Loucy (cell line): Measurements from ENCODE around the gene B3GALNT1.

Experiments
- EZH2phosphoT487 ChIP-seq: fragments of 200-600 bp; IDR thresholded peaks from 2 replicates; pipeline ENCODE4 v1.6.1; 2018; ENCODE audit warnings: antibody characterized with exemption, mild to moderate bottlenecking, moderate library complexity, borderline replicate concordance
- TF ChIP-seq, protein P1 (sequence below): fragments of 200-600 bp; sonication (generic); conservative IDR thresholded peaks from 2 replicates; pipeline ENCODE4 v1.5.1; 2014; ENCODE audit warnings: mild to moderate bottlenecking, antibody characterized with exemption, low read length

DNA sequence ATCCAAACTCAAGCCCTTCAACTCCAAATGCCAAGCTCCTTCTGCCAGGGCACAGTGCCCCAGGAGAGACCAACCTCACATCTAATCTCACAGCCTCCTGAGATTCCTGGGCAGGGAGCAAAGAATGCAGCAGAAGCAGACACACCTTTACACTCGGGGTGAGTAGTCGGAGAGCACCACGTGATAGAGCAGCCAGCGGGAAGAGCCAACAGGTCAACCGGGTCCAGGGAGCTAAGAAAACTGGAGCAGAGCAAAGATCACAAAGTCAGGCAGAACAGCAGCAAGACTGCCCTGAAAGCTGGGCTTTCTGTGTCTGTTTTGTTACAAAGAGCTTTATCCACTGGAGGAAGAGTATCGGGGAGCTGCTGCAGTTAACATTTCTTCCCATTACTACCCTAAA, 4.2 kb downstream of the B3GALNT1 start:
- TF ChIP-seq, protein P1, sequence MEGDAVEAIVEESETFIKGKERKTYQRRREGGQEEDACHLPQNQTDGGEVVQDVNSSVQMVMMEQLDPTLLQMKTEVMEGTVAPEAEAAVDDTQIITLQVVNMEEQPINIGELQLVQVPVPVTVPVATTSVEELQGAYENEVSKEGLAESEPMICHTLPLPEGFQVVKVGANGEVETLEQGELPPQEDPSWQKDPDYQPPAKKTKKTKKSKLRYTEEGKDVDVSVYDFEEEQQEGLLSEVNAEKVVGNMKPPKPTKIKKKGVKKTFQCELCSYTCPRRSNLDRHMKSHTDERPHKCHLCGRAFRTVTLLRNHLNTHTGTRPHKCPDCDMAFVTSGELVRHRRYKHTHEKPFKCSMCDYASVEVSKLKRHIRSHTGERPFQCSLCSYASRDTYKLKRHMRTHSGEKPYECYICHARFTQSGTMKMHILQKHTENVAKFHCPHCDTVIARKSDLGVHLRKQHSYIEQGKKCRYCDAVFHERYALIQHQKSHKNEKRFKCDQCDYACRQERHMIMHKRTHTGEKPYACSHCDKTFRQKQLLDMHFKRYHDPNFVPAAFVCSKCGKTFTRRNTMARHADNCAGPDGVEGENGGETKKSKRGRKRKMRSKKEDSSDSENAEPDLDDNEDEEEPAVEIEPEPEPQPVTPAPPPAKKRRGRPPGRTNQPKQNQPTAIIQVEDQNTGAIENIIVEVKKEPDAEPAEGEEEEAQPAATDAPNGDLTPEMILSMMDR, result no peak
- no peak for TF ChIP-seq EZH2phosphoT487
